MM.1S (cell line): ENCODE measurements around the gene SUN5.
"Not testable (repeated sequence)": the region's sequence is repeated elsewhere in the genome, so short reads cannot be mapped to it uniquely, and the experiment has no call there.

Experiments
- DNase-seq: peaks from one replicate; pipeline ENCODE4 v3.0.0-alpha.2; 2015
- H2AFZ ChIP-seq: fragments of 300-600 bp; sonication (generic); 2 replicates; pipeline ENCODE4 v1.6.0; 2016; ENCODE audit warnings: antibody characterized with exemption, low read length
- H3F3A ChIP-seq: fragments of 300-600 bp; sonication (generic); 2 replicates; pipeline ENCODE4 v1.6.1; 2016; ENCODE audit warnings: mild to moderate bottlenecking, antibody characterized with exemption, low read length, moderate library complexity, mixed read lengths; ENCODE audit not compliant: insufficient read depth
- H3K27ac ChIP-seq: fragments of 300-600 bp; sonication (generic); 2 replicates; pipeline ENCODE4 v1.5.1; 2016; ENCODE audit warnings: mild to moderate bottlenecking, low read length
- H3K27me3 ChIP-seq: fragments of 300-600 bp; sonication (generic); replicated peaks from 2 replicates; pipeline ENCODE4 v1.6.0; 2016; ENCODE audit warnings: low read length; ENCODE audit not compliant: insufficient read depth
- H3K36me3 ChIP-seq: fragments of 300-600 bp; sonication (generic); replicated peaks from 2 replicates; pipeline ENCODE4 v1.6.1; 2016; ENCODE audit warnings: mild to moderate bottlenecking, low read length, mixed read lengths; ENCODE audit not compliant: insufficient read depth
- H3K4me1 ChIP-seq: fragments of 300-600 bp; sonication (generic); 2 replicates; pipeline ENCODE4 v1.6.1; 2016; ENCODE audit warnings: low read length, mixed read lengths
- H3K4me2 ChIP-seq: fragments of 300-600 bp; sonication (generic); 2 replicates; pipeline ENCODE4 v1.6.0; 2016; ENCODE audit warnings: low read depth, low read length
- H3K4me3 ChIP-seq: fragments of 300-600 bp; sonication (generic); 2 replicates; pipeline ENCODE4 v1.5.1; 2016; ENCODE audit warnings: low read length, mixed read lengths
- H3K79me2 ChIP-seq: fragments of 300-600 bp; sonication (generic); 2 replicates; pipeline ENCODE4 v1.6.1; 2016; ENCODE audit warnings: mixed run types, low read length, mixed read lengths
- H3K9ac ChIP-seq: fragments of 300-600 bp; sonication (generic); 2 replicates; pipeline ENCODE4 v1.6.1; 2016; ENCODE audit warnings: low read length, mixed read lengths
- H3K9me2 ChIP-seq: fragments of 300-600 bp; sonication (generic); replicated peaks from 2 replicates; pipeline ENCODE4 v1.6.1; 2016; ENCODE audit warnings: mild to moderate bottlenecking, low read length, mixed read lengths; ENCODE audit not compliant: insufficient read depth
- H3K9me3 ChIP-seq: fragments of 300-600 bp; sonication (generic); replicated peaks from 2 replicates; pipeline ENCODE4 v1.6.1; 2016; ENCODE audit warnings: mild to moderate bottlenecking, low read length, mixed read lengths; ENCODE audit not compliant: insufficient read depth
- H4K20me1 ChIP-seq: fragments of 300-600 bp; sonication (generic); 2 replicates; pipeline ENCODE4 v1.6.1; 2016; ENCODE audit warnings: mild to moderate bottlenecking, low read length, moderate library complexity, mixed read lengths; ENCODE audit not compliant: insufficient read depth
- EZH2 ChIP-seq: fragments of 300-600 bp; sonication (generic); optimal IDR thresholded peaks from 2 replicates; pipeline ENCODE3; 2017; ENCODE audit warnings: low read depth, mild to moderate bottlenecking, antibody characterized with exemption, low read length, mixed read lengths
- EZH2phosphoT487 ChIP-seq: fragments of 300-600 bp; sonication (generic); IDR thresholded peaks from 2 replicates; pipeline ENCODE4 v1.6.1; 2018; ENCODE audit warnings: antibody characterized with exemption, low read length
- TF ChIP-seq, protein P1 (sequence below): fragments of 300-600 bp; sonication (generic); IDR thresholded peaks from 2 replicates; pipeline ENCODE4 v1.5.1; 2016; ENCODE audit warnings: antibody characterized with exemption, low read length, mixed read lengths

The SUN5 gene

DNA sequence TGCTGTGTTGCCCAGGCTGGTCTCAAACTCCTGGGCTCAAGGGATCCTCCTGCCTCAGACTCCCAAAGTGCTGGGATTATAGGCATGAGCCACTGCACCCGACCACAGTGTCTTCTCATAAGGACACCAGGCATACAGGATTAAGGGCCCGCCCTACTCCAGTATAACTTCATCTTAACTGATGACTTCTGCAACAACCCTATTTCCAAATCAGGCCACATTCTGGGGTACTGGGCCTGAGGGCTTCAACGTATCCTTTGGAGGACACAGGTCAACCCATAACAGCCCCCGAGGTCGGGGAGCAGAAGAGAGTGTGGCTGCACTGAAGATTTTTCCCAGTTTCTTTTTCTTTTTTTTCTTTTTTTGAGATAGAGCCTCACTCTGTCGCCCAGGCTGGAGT lies 39.7 kb downstream of the SUN5 start:
- Histone ChIP-seq H3K4me1 (no peaks in the 10 kb centered on the region), H3K4me3 (no peak overlapping the region), H3K9me3 (no peaks in the 10 kb centered on the region), H3K9ac (no peak overlapping the region), H2AFZ (no peak overlapping the region), H3K79me2 (no peaks in the 10 kb centered on the region), H3K27me3 (0 out of 2 replicates have a peak, but pooled peaks cover 5% of the 10 kb centered on the region), H3F3A (no peaks in the 10 kb centered on the region), H3K27ac (no peak overlapping the region), H4K20me1 (no peaks in the 10 kb centered on the region), H3K4me2 (no peak overlapping the region), H3K9me2 (no peaks in the 10 kb centered on the region), H3K36me3 (no peaks in the 10 kb centered on the region)
- TF ChIP-seq EZH2phosphoT487 (no peak), EZH2 (no peak)
- TF ChIP-seq, protein P1, sequence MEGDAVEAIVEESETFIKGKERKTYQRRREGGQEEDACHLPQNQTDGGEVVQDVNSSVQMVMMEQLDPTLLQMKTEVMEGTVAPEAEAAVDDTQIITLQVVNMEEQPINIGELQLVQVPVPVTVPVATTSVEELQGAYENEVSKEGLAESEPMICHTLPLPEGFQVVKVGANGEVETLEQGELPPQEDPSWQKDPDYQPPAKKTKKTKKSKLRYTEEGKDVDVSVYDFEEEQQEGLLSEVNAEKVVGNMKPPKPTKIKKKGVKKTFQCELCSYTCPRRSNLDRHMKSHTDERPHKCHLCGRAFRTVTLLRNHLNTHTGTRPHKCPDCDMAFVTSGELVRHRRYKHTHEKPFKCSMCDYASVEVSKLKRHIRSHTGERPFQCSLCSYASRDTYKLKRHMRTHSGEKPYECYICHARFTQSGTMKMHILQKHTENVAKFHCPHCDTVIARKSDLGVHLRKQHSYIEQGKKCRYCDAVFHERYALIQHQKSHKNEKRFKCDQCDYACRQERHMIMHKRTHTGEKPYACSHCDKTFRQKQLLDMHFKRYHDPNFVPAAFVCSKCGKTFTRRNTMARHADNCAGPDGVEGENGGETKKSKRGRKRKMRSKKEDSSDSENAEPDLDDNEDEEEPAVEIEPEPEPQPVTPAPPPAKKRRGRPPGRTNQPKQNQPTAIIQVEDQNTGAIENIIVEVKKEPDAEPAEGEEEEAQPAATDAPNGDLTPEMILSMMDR = no peak
- DNase-seq = no peak

DNA sequence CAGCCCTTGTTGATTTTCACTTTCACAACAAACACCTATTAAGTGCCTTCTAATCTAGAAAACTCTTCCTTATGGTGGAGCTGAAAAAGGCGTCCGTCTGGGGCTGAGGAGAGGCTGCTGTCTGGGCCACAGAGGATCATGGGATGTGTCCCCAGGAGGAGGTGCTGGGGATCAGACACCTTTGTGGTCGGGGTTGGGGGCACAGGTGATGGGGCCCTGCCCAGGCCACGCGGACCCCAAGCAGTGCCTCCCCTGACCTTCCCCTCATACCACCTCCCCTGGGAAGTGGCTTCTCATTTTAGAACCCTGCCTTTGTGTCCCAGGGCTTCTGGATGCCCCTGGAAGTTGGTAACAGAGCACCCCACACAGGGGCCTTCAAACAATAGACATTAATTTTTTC lies 41.1 kb downstream of the SUN5 start:
- H3F3A ChIP-seq = no peaks in the 10 kb centered on the region
- no peak for DNase-seq
- TF ChIP-seq, protein P1 = no peak
- TF ChIP-seq EZH2phosphoT487 = no peak
- TF ChIP-seq EZH2 = no peak

DNA sequence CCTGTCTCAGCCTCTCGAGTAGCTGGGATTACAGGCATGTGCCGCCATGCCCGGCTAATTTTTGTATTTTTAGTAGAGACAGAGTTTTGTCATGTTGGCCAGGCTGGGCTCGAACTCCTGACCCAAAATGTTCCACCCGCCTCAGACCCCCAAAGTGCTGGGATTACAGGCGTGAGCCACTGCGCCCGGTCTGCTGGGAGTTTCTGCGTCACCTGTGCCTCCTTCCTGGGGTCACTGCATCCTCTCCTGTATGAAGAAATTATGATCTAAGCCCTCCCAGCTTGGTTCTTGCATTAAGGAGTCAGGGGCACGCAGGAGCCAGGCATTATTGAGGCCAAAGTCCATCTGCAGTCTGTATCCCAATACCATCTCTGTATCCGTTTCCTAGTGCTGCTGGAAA lies 41.6 kb downstream of the SUN5 start:
- H4K20me1 ChIP-seq, H3K27ac ChIP-seq, H3K4me3 ChIP-seq, H3K4me2 ChIP-seq, H3K9ac ChIP-seq, H3K9me3 ChIP-seq, H3F3A ChIP-seq, H3K9me2 ChIP-seq, H3K79me2 ChIP-seq, H3K36me3 ChIP-seq, H2AFZ ChIP-seq, H3K27me3 ChIP-seq, DNase-seq, H3K4me1 ChIP-seq: not testable (repeated sequence)

More for the DNA sequence above, 41.1 kb downstream of the SUN5 start:
- H3K27ac ChIP-seq = no peak overlapping the region
- no peak overlapping the region for H2AFZ ChIP-seq
- H3K4me1 ChIP-seq = no peaks in the 10 kb centered on the region
- no peak overlapping the region for H3K9ac ChIP-seq
- H3K4me2 ChIP-seq = no peak overlapping the region
- no peaks in the 10 kb centered on the region for H3K36me3 ChIP-seq
- no peaks in the 10 kb centered on the region for H4K20me1 ChIP-seq
- H3K9me3 ChIP-seq = no peaks in the 10 kb centered on the region
- H3K4me3 ChIP-seq = no peak overlapping the region
- H3K27me3 ChIP-seq = 0 out of 2 replicates have a peak, but pooled peaks cover 5% of the 10 kb centered on the region
- no peaks in the 10 kb centered on the region for H3K9me2 ChIP-seq
- no peaks in the 10 kb centered on the region for H3K79me2 ChIP-seq

DNA sequence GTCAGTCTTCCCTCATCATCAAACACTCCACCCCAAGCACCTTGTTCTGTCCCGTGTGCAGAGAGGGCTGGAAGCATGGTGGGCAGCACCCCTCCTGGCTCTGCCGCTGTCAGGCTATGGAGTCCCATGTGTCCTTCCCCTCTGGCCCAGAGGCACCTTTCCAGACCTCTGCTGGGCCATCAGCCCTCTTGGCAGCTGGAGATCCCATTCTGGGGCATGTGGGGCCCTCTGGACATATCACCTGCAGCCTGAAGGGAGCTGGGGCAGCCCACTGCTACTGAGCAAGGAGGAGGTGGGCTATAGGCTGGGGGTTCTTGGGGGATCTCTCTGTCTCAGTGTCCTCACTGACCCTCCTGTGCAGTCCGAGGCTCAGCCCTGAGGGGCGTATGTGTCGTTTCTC lies 42.2 kb downstream of the SUN5 start:
- TF ChIP-seq, protein P1 = no peak
- TF ChIP-seq EZH2phosphoT487 = no peak
- no peak for TF ChIP-seq EZH2
- H3K9ac ChIP-seq = no peak overlapping the region
- no peaks in the 10 kb centered on the region for H3F3A ChIP-seq
- no peaks in the 10 kb centered on the region for H3K4me1 ChIP-seq
- no peaks in the 10 kb centered on the region for H3K9me2 ChIP-seq
- no peak overlapping the region for H3K4me2 ChIP-seq
- no peaks in the 10 kb centered on the region for H4K20me1 ChIP-seq
- DNase-seq = no peak
- H3K36me3 ChIP-seq = no peaks in the 10 kb centered on the region
- no peaks in the 10 kb centered on the region for H3K9me3 ChIP-seq
- H3K27me3 ChIP-seq = 0 out of 2 replicates have a peak, but pooled peaks cover 5% of the 10 kb centered on the region
- H2AFZ ChIP-seq = no peak overlapping the region
- H3K79me2 ChIP-seq = no peaks in the 10 kb centered on the region
- no peak overlapping the region for H3K4me3 ChIP-seq
- no peak overlapping the region for H3K27ac ChIP-seq
